WTC11 (cell line): ENCODE data around the gene ARHGAP22.

Experiments used
- CTCF ChIP-seq: fragments of 200-600 bp; IDR thresholded peaks from 2 replicates; pipeline ENCODE4 v1.8.0; 2022; ENCODE audit warnings: antibody characterized with exemption
- E2F1 ChIP-seq: sonication (generic); formaldehyde crosslinking; IDR thresholded peaks from 2 replicates; pipeline ENCODE4 v1.8.0; 2022; ENCODE audit warnings: mild to moderate bottlenecking, missing genetic modification reagents
- GABPB1 ChIP-seq: sonication (generic); formaldehyde crosslinking; IDR thresholded peaks from 2 replicates; pipeline ENCODE4 v1.8.1; 2023; ENCODE audit warnings: mild to moderate bottlenecking, missing genetic modification reagents
- SP1 ChIP-seq: sonication (generic); formaldehyde crosslinking; conservative IDR thresholded peaks from 2 replicates; pipeline ENCODE4 v1.8.1; 2022; ENCODE audit warnings: missing genetic modification reagents
- USF2 ChIP-seq: sonication (generic); formaldehyde crosslinking; IDR thresholded peaks from 2 replicates; pipeline ENCODE4 v1.8.1; 2023; ENCODE audit warnings: mild to moderate bottlenecking, missing genetic modification reagents, moderate library complexity
- ZBTB43 ChIP-seq: sonication (generic); formaldehyde crosslinking; IDR thresholded peaks from 2 replicates; pipeline ENCODE4 v1.8.1; 2023; ENCODE audit warnings: mild to moderate bottlenecking, missing genetic modification reagents

- TF ChIP-seq SP1 = no peak
- TF ChIP-seq E2F1 = no peak
- TF ChIP-seq ZBTB43 (CRISPR knock-in tag) = no peak
- no peak for TF ChIP-seq CTCF
- TF ChIP-seq USF2 (CRISPR knock-in tag) = no peak
- TF ChIP-seq GABPB1 (CRISPR knock-in tag) = no peak
Observed at GRCh38 chr10:48442090-48442808, 162.6 kb downstream of the ARHGAP22 start.
